ENCODE data around the gene ACOT13. TPM values are rescaled to one million over a fixed set of nuclear protein-coding genes. Genes with fewer than 3 reads are reported as not detected.
"Not testable (repeated sequence)": the region's sequence is repeated elsewhere in the genome, so short reads cannot be mapped to it uniquely, and the experiment has no call there.

ACOT13 gene
- total RNA-seq, 1 donor from 2014 or later, result 22.1 TPM

GRCh38 chr6:24692003-24692402 is 25.1 kb downstream of the ACOT13 start:
- no peak for DNase-seq (ENCODE audit: low spot score)
- H3K9me3 Mint-ChIP-seq (ENCODE audit: unreplicated experiment), result no peaks in the 10 kb centered on the region
- H3K27me3 Mint-ChIP-seq (ENCODE audit: unreplicated experiment), result peaks cover 4% of the 10 kb centered on the region
- no peak overlapping the region for H3K4me3 Mint-ChIP-seq (ENCODE audit: unreplicated experiment)
- TF ChIP-seq CTCF (IDR thresholded peaks at IDR 0.05; ENCODE audit: unreplicated experiment), result no peak
- no peak overlapping the region for H3K27ac Mint-ChIP-seq (ENCODE audit: unreplicated experiment)
- no peaks in the 10 kb centered on the region for H3K36me3 Mint-ChIP-seq (ENCODE audit: low read depth, unreplicated experiment)
- H3K4me1 Mint-ChIP-seq (ENCODE audit: unreplicated experiment), result peaks cover 6% of the 10 kb centered on the region

GRCh38 chr6:24692415-24692814 is 25.5 kb downstream of the ACOT13 start:
- Mint-ChIP-seq H3K27me3 (ENCODE audit: unreplicated experiment) (peaks cover 4% of the 10 kb centered on the region), H3K27ac (ENCODE audit: unreplicated experiment) (no peak overlapping the region), H3K9me3 (ENCODE audit: unreplicated experiment) (no peaks in the 10 kb centered on the region), H3K4me1 (ENCODE audit: unreplicated experiment) (peaks cover 6% of the 10 kb centered on the region), H3K4me3 (ENCODE audit: unreplicated experiment) (no peak overlapping the region), H3K36me3 (ENCODE audit: low read depth, unreplicated experiment) (no peaks in the 10 kb centered on the region)
- no peak for TF ChIP-seq CTCF (IDR thresholded peaks at IDR 0.05; ENCODE audit: unreplicated experiment)
- no peak for DNase-seq (ENCODE audit: low spot score)

- TF ChIP-seq CTCF (IDR thresholded peaks at IDR 0.05; ENCODE audit: unreplicated experiment), result no peak
- Mint-ChIP-seq H3K36me3 (ENCODE audit: low read depth, unreplicated experiment) (no peaks in the 10 kb centered on the region), H3K4me1 (ENCODE audit: unreplicated experiment) (peaks cover 6% of the 10 kb centered on the region), H3K27ac (ENCODE audit: unreplicated experiment) (no peak overlapping the region), H3K27me3 (ENCODE audit: unreplicated experiment) (peaks cover 4% of the 10 kb centered on the region), H3K9me3 (ENCODE audit: unreplicated experiment) (no peaks in the 10 kb centered on the region), H3K4me3 (ENCODE audit: unreplicated experiment) (no peak overlapping the region)
- no peak for DNase-seq (ENCODE audit: low spot score)
Measured at GRCh38 chr6:24692848-24693592, 26.1 kb downstream of the ACOT13 start.

- no peak for TF ChIP-seq CTCF (IDR thresholded peaks at IDR 0.05; ENCODE audit: unreplicated experiment)
- H3K9me3 Mint-ChIP-seq (ENCODE audit: unreplicated experiment), result no peaks in the 10 kb centered on the region
- no peak overlapping the region for H3K27ac Mint-ChIP-seq (ENCODE audit: unreplicated experiment)
- no peak overlapping the region for H3K4me3 Mint-ChIP-seq (ENCODE audit: unreplicated experiment)
- no peaks in the 10 kb centered on the region for H3K36me3 Mint-ChIP-seq (ENCODE audit: low read depth, unreplicated experiment)
- peaks cover 6% of the 10 kb centered on the region for H3K4me1 Mint-ChIP-seq (ENCODE audit: unreplicated experiment)
- no peak for DNase-seq (ENCODE audit: low spot score)
- H3K27me3 Mint-ChIP-seq (ENCODE audit: unreplicated experiment), result peaks cover 4% of the 10 kb centered on the region
Measured at GRCh38 chr6:24694198-24694597, 27.3 kb downstream of the ACOT13 start.

- H3K4me1 Mint-ChIP-seq (ENCODE audit: unreplicated experiment); H3K36me3 Mint-ChIP-seq (ENCODE audit: low read depth, unreplicated experiment); H3K27me3 Mint-ChIP-seq (ENCODE audit: unreplicated experiment); H3K27ac Mint-ChIP-seq (ENCODE audit: unreplicated experiment); H3K4me3 Mint-ChIP-seq (ENCODE audit: unreplicated experiment); H3K9me3 Mint-ChIP-seq (ENCODE audit: unreplicated experiment): not testable (repeated sequence)
- peak; percentile 11 for DNase-seq (ENCODE audit: low spot score)
Measured at GRCh38 chr6:24695635-24696034, 28.8 kb downstream of the ACOT13 start.

All from endothelial cell (in vitro differentiated cells).